Subcutaneous adipose tissue (tissue), 4 donors: Measurements from ENCODE around the gene OVCA2. TPM values are rescaled to one million over a fixed set of nuclear protein-coding genes. Genes with fewer than 3 reads are reported as not detected.

Source experiments
- CTCF ChIP-seq: fragments of 450-650 bp; IDR thresholded peaks from one replicate; pipeline ENCODE4 v1.5.1; 2016; ENCODE audit warnings: low read depth, mild to moderate bottlenecking, control low read depth, antibody characterized with exemption, moderate library complexity
- total RNA-seq, 4 donors: library from RNA; depleted of rRNA; stranded (reverse); fragments of >200 nt; gene quantifications; one replicate each; pipeline ENCODE4 v1.1.0, GENCODE V29; 2016

OVCA2 gene
- total RNA-seq, 4 donors from 2014 or later, result 26.9 to 30.8 (median 29.5) TPM

- no peak for TF ChIP-seq CTCF
These were observed 24.4 kb upstream of the OVCA2 start for GRCh38 chr17:2017274-2017941.

GRCh38 chr17:2018716-2019510 lies 22.9 kb upstream of the OVCA2 start:
- TF ChIP-seq CTCF, result no peak

GRCh38 chr17:2019723-2020122 lies 22.1 kb upstream of the OVCA2 start:
- no peak for TF ChIP-seq CTCF

GRCh38 chr17:2020721-2021120 lies 21.1 kb upstream of the OVCA2 start:
- no peak for TF ChIP-seq CTCF

GRCh38 chr17:2022647-2023240 lies 19.1 kb upstream of the OVCA2 start:
- no peak for TF ChIP-seq CTCF

- TF ChIP-seq CTCF, result no peak
These were observed 18.6 kb upstream of the OVCA2 start for GRCh38 chr17:2023256-2023655.
